C4-2B (cell line): ENCODE results near the gene WFS1.

Source experiments
- ZFX ChIP-seq: fragments of 450-650 bp; IDR thresholded peaks from 2 replicates; pipeline ENCODE4 v1.6.1; 2017
- TF ChIP-seq, protein P1 (sequence below): fragments of 450-650 bp; conservative IDR thresholded peaks from 2 replicates; pipeline ENCODE4 v1.5.1; 2017; ENCODE audit warnings: mild to moderate bottlenecking

DNA sequence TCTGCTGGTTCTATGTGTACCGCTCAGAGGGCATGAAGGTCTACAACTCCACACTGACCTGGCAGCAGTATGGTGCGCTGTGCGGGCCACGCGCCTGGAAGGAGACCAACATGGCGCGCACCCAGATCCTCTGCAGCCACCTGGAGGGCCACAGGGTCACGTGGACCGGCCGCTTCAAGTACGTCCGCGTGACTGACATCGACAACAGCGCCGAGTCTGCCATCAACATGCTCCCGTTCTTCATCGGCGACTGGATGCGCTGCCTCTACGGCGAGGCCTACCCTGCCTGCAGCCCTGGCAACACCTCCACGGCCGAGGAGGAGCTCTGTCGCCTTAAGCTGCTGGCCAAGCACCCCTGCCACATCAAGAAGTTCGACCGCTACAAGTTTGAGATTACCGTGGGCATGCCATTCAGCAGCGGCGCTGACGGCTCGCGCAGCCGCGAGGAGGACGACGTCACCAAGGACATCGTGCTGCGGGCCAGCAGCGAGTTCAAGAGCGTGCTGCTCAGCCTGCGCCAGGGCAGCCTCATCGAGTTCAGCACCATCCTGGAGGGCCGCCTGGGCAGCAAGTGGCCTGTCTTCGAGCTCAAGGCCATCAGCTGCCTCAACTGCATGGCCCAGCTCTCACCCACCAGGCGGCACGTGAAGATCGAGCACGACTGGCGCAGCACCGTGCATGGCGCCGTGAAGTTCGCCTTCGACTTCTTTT, 32.2 kb downstream of the WFS1 start:
- TF ChIP-seq, protein P1, sequence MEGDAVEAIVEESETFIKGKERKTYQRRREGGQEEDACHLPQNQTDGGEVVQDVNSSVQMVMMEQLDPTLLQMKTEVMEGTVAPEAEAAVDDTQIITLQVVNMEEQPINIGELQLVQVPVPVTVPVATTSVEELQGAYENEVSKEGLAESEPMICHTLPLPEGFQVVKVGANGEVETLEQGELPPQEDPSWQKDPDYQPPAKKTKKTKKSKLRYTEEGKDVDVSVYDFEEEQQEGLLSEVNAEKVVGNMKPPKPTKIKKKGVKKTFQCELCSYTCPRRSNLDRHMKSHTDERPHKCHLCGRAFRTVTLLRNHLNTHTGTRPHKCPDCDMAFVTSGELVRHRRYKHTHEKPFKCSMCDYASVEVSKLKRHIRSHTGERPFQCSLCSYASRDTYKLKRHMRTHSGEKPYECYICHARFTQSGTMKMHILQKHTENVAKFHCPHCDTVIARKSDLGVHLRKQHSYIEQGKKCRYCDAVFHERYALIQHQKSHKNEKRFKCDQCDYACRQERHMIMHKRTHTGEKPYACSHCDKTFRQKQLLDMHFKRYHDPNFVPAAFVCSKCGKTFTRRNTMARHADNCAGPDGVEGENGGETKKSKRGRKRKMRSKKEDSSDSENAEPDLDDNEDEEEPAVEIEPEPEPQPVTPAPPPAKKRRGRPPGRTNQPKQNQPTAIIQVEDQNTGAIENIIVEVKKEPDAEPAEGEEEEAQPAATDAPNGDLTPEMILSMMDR, result no peak
- no peak for TF ChIP-seq ZFX
